ENCODE data around the gene SCAP.
"Not testable (repeated sequence)": the region's sequence is repeated elsewhere in the genome, so short reads cannot be mapped to it uniquely, and the experiment has no call there.

SCAP gene

DNA sequence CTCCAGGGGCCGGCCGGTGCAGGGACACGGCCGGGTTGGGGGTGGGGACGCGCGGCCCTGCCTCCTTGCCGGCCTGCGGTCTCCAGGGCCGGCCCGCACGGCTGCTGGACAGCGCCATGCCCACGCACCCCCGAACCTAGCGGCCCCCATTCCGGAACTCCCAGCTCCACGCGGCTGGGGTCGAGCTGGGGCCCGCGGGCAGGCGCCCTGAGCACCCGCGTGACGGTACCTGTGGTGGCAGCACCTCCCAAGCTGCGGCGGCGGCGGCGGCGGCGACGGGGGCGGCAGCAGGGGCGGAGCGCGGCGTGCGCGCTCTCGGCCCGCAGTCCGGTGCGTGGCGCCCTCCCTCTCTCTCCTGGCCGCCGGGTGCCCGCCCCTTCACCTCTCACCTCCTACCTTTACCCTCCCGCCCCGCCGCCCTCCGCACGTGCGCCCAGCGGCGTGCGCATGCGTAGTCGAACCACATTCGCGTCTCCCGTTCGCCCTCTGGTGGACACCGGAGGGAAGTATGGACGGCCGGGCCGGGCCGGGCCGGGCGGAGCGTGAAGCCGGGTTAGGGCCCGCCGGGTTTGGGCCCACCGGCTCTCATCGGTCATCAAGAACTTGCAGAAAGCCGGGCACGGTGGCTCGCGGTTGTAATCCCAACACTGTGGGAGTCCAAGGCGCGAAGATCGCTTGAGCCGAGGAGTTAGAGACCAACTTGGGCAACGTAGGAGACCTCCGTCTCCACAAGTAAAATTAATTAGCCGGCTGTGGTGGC is at the start of gene SCAP:
SCAP (minus strand) TSS at position 372 of the 760 bp plus-strand sequence. CDS start 32,948 bp downstream, outside the sequence.
- peak; percentile 86 for DNase-seq (ENCODE audit: low spot score)

DNA sequence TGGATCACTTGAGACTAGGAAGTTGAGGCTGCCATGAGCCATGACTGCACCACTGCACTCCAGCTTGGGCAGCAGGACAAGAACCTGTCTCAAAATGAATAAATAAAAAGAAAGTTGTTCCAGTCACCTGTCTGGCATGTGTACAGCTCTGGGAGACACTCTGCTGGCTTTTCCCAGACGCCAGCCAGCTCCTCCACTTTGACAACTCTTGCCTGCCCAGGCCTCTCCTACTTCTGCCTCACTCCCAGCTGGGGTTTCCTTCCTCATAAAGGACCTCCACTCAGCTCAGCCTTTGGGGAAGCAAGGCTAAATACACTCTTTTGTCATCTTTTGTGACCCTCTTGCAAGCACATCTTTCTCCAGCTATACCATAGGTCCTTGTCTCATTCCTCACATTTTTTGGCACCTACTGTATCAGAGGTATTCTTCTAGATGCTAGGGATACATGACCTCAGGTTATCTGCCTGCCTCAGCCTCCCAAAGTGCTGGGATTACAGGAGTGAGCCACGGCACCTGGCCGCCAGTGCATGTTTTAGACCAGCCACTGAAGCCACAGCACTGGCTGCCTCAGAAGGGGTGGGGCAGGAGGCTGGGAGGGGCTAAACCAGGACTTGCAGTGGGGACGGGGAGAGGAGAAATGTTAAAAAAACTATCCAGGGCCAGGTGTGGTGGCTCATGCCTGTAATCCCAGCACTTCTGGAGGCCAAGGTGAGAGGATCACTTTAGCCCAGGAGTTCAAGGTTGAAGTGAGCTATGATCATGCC is 47.8 kb upstream of the SCAP start:
- DNase-seq (ENCODE audit: low spot score) = no peak

DNA sequence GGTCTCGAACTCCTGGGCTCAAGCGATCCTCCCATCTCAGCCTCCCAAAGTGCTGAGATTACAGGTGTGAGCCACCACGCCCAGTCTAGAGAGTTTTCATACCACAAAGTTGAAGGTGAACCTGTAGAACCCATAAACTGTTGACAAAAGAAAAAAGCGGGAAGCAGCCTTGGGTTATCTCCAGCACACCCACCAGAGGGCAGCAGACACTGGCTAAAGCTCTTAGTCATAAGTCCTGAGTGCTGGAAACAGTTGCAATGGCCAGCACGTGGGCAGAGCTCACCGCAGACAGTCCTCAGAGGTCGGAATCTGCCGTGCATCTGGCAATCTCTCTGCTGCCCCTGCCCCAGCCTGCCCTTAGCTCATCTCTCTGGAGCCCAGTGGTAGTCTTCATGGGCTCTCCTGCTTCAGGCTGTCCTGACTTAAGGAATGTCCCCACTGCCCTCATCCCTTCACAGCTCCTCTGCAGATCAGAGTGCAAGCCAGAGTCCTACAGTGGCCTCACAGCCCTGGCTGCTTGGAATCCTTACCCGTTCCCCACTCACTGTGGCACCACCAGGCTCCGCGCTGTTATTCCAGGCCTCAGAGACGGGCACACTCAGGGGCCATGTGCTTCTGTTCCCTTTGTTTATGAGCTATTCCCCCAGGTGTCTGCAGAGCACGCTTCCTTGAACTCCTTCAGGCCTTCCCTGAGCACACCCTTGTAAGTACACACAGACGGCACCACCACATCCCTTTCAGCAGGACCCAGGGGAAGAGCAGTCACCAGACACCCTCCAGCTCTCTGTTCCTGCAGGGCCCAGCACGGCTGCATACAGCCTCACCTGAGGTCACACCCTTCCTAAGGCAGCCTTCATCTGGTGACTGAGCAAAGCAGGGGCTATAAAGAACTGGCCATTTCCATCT is 46.6 kb upstream of the SCAP start:
- DNase-seq (ENCODE audit: low spot score) = peak; percentile 95

GRCh38 chr3:47520756-47521155 is 45.0 kb upstream of the SCAP start:
- DNase-seq (ENCODE audit: low spot score) = no peak

DNA sequence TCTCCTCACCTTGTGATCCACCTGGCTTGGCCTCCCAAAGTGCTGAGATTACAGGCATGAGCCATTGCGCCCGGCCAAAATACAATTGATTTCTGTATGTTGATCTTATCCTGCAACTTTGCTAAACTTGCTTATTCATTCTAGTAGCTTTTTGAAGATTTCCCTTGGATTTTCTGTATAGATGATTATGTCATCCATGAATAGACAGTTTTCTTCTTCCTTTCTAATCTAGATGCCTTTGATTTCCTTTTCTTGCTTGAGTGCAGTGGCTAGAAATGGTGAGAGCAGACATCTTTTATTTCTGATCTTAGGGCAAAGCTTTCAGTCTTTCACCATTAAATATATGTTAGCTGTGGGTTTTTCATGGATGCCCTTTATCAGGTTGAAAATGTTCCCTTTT is 42.2 kb upstream of the SCAP start:
- no peak for DNase-seq (ENCODE audit: low spot score)

DNA sequence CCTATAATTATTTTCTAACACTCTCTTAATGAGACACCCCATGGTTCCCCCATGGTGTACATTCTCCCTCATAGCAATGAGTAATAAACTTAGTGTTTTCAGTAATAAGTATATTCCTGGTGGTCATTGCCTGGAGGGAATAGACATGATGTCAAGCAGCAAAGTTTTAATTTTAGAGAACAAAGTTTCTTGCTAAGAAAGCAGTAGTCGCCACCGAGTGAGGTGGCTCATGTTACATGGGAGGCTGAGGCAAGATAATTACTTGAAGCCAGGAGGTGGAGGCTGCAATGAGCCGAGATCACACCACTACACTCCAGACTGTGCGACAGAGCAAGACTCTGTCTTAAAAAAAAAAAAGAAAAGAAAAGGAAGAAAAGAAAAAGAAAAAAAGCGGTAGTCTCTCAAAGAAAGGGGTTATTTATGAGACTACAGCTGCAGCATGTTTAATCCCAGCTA is 40.2 kb upstream of the SCAP start:
- DNase-seq (ENCODE audit: low spot score) = peak; percentile 56

GRCh38 chr3:47515100-47515499 is 39.4 kb upstream of the SCAP start:
- no peak for DNase-seq (ENCODE audit: low spot score)

GRCh38 chr3:47513125-47513929 is 37.6 kb upstream of the SCAP start, which contains the start of gene ELP6:
TSS of gene ELP6 (minus strand) at chr3:47513712. CDS start at chr3:47513590, 122 bp downstream.
- peak; percentile 96 for DNase-seq (ENCODE audit: low spot score)

GRCh38 chr3:47512416-47513124 is 36.8 kb upstream of the SCAP start:
- DNase-seq (ENCODE audit: low spot score) = peak; percentile 24

DNA sequence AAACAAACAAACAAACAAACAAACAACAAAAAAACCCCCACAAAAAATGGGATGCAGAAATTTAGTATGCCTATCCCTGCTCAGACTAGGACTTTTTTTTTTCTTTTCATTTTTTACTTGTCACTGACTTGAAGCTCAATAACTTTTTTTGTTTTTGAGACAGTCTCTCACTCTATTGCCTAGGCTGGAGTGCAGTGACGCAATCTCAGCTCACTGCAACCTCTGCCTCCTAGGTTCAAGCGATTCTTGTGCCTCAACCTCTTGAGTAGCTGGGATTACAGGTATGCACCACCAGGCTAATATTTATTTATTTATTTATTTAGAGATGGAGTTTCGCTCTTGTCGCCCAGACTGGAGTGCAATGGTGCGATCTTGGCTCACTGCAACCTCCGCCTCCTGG is 29.5 kb upstream of the SCAP start:
- DNase-seq (ENCODE audit: low spot score) = not testable (repeated sequence)

DNA sequence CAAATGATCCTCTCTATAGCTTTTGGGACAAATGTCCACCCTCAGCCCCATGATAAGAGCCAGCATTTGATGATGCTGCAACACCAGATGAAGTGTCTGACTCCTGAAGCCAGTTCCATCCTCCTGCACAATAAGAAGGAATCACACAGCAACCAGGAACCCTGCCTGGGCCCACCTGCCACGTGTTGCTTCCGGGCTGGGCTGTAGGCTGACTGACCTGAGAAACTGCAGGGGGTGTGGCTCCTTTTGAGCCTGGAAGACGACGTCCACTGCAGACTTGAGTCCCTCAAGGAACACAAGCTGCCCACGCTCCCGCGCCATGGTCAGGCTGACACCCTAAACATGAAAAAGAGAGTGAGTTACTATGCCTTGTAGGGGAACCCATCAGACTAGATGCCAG is 28.4 kb upstream of the SCAP start:
- DNase-seq (ENCODE audit: low spot score) = no peak

DNA sequence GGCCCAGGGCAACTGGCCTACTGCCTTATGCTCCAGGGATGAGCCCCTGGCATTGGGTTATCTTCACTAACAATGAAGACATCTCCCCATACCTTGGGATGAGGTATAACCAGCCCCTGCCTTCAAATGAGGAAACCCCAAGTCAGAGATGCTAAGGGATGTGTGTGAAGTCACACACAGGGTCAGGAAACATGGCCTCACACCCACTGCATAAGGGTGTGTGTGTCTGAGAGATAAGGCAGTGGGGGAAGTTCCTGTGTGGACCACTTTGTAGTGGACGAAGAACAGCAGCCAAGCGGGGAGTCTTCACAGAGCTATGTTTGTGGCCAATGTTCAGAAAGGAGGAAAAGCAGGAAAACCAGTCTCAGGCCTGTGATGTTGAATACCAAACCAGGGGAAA is 27.3 kb upstream of the SCAP start:
- DNase-seq (ENCODE audit: low spot score) = no peak

DNA sequence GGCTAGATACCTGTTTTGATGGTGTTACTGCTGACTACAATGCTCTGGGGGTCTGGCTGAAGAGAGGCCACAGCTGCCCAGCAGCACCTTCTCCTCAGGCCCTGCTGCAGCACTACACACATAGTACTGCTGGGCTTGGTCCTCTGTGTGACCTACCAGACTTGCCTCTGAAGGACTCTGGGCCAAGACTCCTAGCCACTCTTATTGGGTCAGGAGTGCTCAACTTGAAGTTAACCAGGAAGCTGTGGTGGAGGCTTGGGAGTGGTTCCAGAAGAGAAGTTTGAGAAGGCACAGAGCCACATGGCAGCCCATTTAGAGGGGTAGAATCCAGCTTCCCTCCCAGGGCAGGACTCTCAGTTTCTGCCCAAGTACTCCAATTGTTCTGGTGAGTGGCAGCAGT is 21.2 kb upstream of the SCAP start:
- DNase-seq (ENCODE audit: low spot score) = no peak

DNA sequence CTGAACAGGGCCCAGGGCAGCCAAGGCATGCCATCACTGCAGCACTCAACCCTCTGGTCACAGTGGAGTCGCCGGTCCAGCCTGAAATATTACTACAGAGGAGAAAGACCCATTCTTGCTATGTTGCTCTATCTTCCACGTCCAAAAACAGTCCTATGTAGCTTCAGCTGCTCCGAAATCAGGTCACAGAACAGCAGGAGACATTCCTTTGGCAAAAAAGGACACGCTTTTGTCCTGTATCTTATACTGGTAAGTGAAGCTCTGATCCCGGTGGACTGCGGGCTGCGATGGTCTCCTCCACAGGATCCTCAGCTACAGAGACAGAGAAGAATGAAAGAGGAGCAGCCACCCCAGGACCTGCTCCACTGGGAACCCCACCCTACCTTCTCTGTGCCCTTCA is 20.1 kb upstream of the SCAP start:
- peak; percentile 80 for DNase-seq (ENCODE audit: low spot score)

GRCh38 chr3:47495111-47495510 is 19.4 kb upstream of the SCAP start:
- DNase-seq (ENCODE audit: low spot score) = no peak

- no peak for DNase-seq (ENCODE audit: low spot score)
Measured at GRCh38 chr3:47491777-47492176, 16.0 kb upstream of the SCAP start.

- no peak for DNase-seq (ENCODE audit: low spot score)
Measured at GRCh38 chr3:47491186-47491585, 15.4 kb upstream of the SCAP start.

DNA sequence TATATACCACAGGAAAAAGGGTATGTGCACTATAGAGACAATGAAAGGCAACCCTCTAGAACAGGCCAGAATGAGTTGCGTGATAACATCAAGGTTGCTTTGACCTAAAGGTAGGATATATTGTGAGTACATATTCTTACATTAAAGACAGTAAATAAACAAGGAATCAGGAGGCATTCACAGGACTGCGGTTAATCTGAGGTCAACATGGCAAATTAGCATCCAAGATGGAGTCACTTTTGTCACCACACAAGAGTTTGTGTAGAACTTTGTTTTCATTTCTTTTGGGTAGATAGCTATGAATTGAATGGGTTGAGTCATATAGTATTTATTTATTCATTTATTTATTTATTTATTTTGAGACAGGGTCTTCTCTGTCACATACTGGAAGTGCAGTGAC is 11.5 kb upstream of the SCAP start:
- no peak for DNase-seq (ENCODE audit: low spot score)

DNA sequence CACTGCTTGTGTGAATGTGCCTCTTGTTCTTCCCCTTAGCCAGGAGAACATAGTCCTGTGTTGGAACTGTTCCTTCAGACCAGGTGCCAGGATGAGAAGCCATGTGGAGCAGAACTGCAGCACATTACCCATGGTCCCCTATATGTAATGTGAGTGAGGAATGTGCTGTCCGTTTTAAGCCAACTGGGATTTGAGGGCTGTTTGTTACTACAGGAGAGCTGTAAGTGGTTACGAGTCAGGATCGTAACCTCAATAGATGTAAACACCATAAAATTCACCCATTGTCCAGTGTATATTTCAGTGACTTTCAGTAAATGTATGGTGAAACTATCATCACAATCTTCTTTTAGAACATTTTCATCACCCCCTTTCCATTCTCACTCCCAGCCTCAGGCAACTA is 10.1 kb upstream of the SCAP start:
- DNase-seq (ENCODE audit: low spot score) = no peak

- DNase-seq (ENCODE audit: low spot score) = no peak
Measured at GRCh38 chr3:47482366-47482765, 6.6 kb upstream of the SCAP start.

GRCh38 chr3:47481763-47482162 is 6.0 kb upstream of the SCAP start:
- DNase-seq (ENCODE audit: low spot score) = not testable (repeated sequence)

All from cerebellar cortex (tissue), 1 donor.